Ovary (tissue), 9 donors: ENCODE measurements around the gene CROCC2. TPM values are rescaled to one million over a fixed set of nuclear protein-coding genes. Genes with fewer than 3 reads are reported as not detected.
"Not testable (repeated sequence)": the region's sequence is repeated elsewhere in the genome, so short reads cannot be mapped to it uniquely, and the experiment has no call there.

ENCODE experiments used
- DNase-seq, 5 donors: peaks; one replicate each; pipeline ENCODE4 v3.0.0-alpha.2; 2019 to 2020
- H3K27ac ChIP-seq, 2 donors: fragments of 200-600 bp; one replicate each; pipeline versions ENCODE4 v1.5.1 to v1.8.0; 2019 to 2022
- H3K27me3 ChIP-seq: fragments of 200-600 bp; one replicate; pipeline ENCODE4 v1.8.0; 2022
- H3K36me3 ChIP-seq: fragments of 200-600 bp; sonication (generic); one replicate; pipeline ENCODE4 v1.5.1; 2019
- H3K4me1 ChIP-seq: one replicate; pipeline ENCODE4 v1.8.1; 2013; ENCODE audit warnings: mild to moderate bottlenecking, moderate library complexity; ENCODE audit not compliant: insufficient read depth
- H3K4me3 ChIP-seq: fragments of 200-600 bp; sonication (generic); one replicate; pipeline ENCODE4 v1.5.1; 2017
- H3K9me3 ChIP-seq, 2 donors: fragments of 200-600 bp in 1 of 2; sonication (generic) in 1 of 2; one replicate each; pipeline versions ENCODE4 v1.5.1 to v1.8.1; 2013 to 2019; ENCODE audit warnings: mild to moderate bottlenecking in 1 of 2, moderate library complexity in 1 of 2
- EP300 ChIP-seq: sonication (generic); formaldehyde crosslinking; IDR thresholded peaks from one replicate; pipeline ENCODE4 v1.6.1; 2017; ENCODE audit warnings: antibody characterized with exemption
- POLR2A ChIP-seq: fragments of 450-650 bp; IDR thresholded peaks from one replicate; pipeline ENCODE4 v1.6.1; 2017; ENCODE audit warnings: antibody characterized with exemption, mild to moderate bottlenecking, moderate library complexity
- WGBS, 3 donors: extraction: QIAGEN DNeasy Blood & Tissue Kit in 1 of 3; methylation state at CpG; one replicate each; pipeline versions ENCODE4 v1.1.5 to v1.1.7; 2013 to 2017; 5-methylcytosine and 5-hydroxymethylcytosine counted together
- intact Hi-C, 4 donors: fragments of 100-400 bp; cut with DNase I; formaldehyde crosslinking; loops; one replicate each; pipeline versions ENCODE4 v1.11.0 to v1.15.1; 2022 to 2023
- polyA plus RNA-seq, 2 donors: library from polyadenylated mRNA; stranded (reverse); fragments of 200-250 nt in 1 of 2; fragments of 350-450 nt in 1 of 2; fragmentation: Illumina TruSeq in 1 of 2; extraction: RNeasy Lipid Tissue Mini Kit (QIAGEN cat#74804) in 1 of 2; gene quantifications; one replicate each; pipeline ENCODE4 v1.2.3, GENCODE V29; 2013 to 2014
- total RNA-seq, 7 donors: library from RNA; depleted of rRNA in 2 of 7; stranded (reverse); fragments of >200 nt in 2 of 7; fragmentation: NEBNext Ultra II Directional in 3 of 7; extraction: Animal tissue kit (Norgen Biotek cat#: 25700) in 3 of 7; gene quantifications; one replicate each; pipeline versions ENCODE4 v1.1.0 to v1.2.4, GENCODE V29; 2016 to 2023
- TF ChIP-seq, protein P1 (sequence below), 3 donors: fragments of 450-650 bp in 2 of 3; fragments of 200-600 bp in 1 of 3; IDR thresholded peaks; one replicate each; pipeline versions ENCODE4 v1.5.1 to v1.8.0; 2016 to 2022; ENCODE audit warnings: antibody characterized with exemption in 3 of 3, mild to moderate bottlenecking in 1 of 3
- donor health status: DM: no; HTN: no; CAD: no; lungs with moderate emphysema.
- donor health status: DM: no; HTN: no; CAD: no.
- donor health status: Bipolar disorder and iron deficiency.
- donor health status: DM: yes; HTN: yes; CAD: no.
- donor health status: DM: no; HTN: no; CAD: no.
- donor health status: DM: yes; HTN: yes; CAD: no.

CROCC2 gene
- total and polyA plus RNA-seq, 9 donors, result 0.15 to 6.1 (median 1.5) TPM; not detected in 1

DNA sequence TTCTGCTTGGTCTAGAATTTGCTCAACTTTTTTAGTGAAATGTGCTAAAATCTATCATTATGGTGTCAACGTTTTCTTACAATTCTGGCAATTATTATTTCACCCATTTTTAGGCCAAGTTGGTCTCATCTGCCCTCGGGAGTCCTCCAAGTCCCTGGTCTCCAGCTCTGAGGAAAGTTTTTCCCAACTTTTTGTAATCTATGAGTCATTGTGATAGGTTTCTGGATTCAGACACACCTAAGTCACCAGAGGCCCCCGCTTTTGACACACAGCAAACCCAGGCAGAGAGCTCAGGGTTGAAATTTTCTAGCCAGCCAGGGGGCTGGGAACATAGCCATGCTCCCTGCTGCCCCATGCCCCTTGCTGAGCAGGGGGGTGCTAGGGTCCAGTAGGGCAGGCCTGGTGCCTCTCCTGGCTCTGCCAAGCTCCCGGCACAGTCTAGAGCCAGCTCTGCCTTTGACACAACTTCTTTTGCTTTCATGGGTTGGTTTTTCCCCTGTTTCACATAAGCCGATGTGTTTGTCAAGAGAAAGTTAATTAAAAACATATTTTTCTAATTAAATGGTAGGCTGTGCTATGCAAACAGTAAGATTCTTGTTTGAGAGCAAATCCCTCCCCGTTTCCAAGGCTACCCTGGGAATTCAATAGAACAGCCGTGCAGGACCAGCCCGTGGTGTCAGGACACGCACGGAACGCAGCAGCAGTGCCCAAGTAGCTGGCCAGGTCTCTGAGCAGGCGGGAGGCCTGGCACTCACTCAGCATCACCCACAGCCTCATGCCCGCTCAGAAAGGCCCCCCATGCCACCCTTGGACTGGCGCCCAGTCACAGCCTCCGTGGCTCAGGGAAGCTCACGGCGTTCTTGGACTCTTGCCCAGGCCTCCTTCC, 66.7 kb downstream of the CROCC2 start:
- H3K27ac ChIP-seq, result no peak overlapping the region
- peak in 3 of 5 donors; percentile 20 to 51 (median 32) for DNase-seq
- TF ChIP-seq, protein P1, sequence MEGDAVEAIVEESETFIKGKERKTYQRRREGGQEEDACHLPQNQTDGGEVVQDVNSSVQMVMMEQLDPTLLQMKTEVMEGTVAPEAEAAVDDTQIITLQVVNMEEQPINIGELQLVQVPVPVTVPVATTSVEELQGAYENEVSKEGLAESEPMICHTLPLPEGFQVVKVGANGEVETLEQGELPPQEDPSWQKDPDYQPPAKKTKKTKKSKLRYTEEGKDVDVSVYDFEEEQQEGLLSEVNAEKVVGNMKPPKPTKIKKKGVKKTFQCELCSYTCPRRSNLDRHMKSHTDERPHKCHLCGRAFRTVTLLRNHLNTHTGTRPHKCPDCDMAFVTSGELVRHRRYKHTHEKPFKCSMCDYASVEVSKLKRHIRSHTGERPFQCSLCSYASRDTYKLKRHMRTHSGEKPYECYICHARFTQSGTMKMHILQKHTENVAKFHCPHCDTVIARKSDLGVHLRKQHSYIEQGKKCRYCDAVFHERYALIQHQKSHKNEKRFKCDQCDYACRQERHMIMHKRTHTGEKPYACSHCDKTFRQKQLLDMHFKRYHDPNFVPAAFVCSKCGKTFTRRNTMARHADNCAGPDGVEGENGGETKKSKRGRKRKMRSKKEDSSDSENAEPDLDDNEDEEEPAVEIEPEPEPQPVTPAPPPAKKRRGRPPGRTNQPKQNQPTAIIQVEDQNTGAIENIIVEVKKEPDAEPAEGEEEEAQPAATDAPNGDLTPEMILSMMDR (IDR thresholded peaks at IDR 0.05), result no peak
- TF ChIP-seq POLR2A, result no peak
- TF ChIP-seq EP300, result no peak

DNA sequence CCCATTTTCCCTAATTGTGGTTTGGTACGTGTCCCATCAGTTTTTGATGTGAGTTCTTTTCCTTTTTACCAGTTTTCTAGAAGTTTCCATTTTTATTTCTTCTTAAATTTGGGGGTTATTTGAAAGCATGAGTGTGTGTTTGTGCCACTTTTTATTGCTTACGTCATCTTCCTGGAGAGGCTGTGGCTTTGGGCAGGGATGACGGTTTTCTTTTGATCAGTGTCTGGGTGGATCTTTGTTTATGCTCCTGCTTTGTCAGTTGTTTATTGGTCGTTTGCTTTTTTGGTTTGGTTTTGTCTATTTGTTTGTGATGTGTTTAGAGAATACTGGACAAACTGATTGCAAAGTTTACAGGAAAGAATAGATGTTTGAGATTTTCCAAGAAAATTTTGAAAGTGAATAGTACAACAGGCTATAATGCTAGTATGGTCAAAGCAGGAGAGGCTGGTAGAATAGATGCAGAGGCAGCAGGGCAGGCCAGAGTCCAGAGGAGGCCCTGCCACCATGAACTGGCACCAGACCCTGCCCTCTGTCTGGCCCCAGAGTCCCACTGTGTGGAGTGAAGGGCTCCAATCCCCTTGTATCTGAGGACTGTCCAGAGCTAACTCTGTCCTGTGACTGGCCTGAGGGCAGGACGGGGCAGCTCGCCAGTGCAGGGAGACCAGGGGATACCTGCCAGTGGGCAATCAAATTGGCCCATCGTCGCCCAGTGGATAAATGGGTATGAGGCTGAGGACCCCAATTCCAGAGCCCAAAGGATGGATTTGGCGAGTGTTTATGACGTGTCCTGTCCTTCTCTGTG, 68.8 kb downstream of the CROCC2 start:
- intact Hi-C loops, result no loop called here
- peaks cover 4% of the 10 kb centered on the region for H3K4me1 ChIP-seq
- TF ChIP-seq POLR2A (no peak), EP300 (no peak)
- H3K27me3 ChIP-seq, result no peaks in the 10 kb centered on the region
- H3K4me3 ChIP-seq, result no peak overlapping the region
- H3K9me3 ChIP-seq, result no peaks in the 10 kb centered on the region
- no peak overlapping the region for H3K27ac ChIP-seq
- H3K36me3 ChIP-seq, result no peaks in the 10 kb centered on the region
- WGBS, 3 donors, result 72 to 90% (median 83%) methylated on average over 10 of the region's 10 CpGs
- DNase-seq, result peak in 1 of 5 donors; percentile 7

More for the DNA sequence above, 66.7 kb downstream of the CROCC2 start:
- H3K4me3 ChIP-seq, result no peak overlapping the region
- no peaks in the 10 kb centered on the region for H3K27me3 ChIP-seq
- H3K36me3 ChIP-seq, result no peaks in the 10 kb centered on the region
- H3K4me1 ChIP-seq, result peaks cover 4% of the 10 kb centered on the region
- no peaks in the 10 kb centered on the region for H3K9me3 ChIP-seq
- intact Hi-C loops, result no loop called here
- WGBS, 3 donors, result 27 to 50% (median 37%) methylated on average over 17 of the region's 17 CpGs

DNA sequence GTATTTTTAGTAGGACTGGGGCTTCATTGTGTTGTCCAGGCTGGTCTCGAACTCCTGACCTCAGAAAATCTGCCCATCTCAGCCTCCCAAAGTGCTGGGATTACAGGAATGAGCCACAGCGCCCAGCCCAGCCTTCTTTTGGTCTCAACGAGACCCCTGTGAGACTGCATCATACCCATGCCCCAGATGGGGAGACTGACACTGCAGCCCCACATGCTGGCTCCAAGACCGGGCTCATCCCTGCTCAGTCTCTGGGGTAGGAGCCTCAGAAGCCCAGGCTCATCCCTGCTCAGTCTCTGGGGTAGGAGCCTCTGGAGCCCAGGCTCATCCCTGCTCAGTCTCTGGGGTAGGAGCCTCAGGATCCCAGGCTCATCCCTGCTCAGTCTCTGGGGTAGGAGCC, 69.8 kb downstream of the CROCC2 start:
- H3K4me3 ChIP-seq, intact Hi-C loops, H3K4me1 ChIP-seq, H3K36me3 ChIP-seq, H3K27ac ChIP-seq, H3K9me3 ChIP-seq, H3K27me3 ChIP-seq: not testable (repeated sequence)
- WGBS, 3 donors, result 79 to 96% (median 79%) methylated on average over 4 of the region's 4 CpGs
- DNase-seq, result peak in 1 of 5 donors; percentile 3

DNA sequence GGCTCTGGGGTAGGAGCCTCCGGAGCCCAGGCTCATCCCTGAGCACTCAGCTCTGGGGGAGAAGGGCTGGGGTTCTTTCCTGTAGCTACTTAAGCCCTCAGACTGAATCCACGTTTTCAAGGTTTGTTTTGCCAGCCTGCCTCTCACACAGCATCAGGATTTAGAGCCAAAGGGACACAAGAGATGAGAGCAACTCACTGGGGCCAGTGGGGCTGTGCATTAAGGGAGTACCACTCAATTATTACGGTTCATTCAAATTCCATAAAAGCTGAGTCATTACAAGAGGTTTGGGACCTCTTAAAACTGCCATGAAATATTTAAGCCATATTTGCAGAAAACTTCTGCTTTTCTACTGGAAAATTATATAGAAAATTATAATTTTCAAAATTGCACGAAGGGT, 75.1 kb downstream of the CROCC2 start:
- DNase-seq, result peak in 1 of 5 donors; percentile 13
- TF ChIP-seq POLR2A (no peak), EP300 (no peak)
- TF ChIP-seq, protein P1 (IDR thresholded peaks at IDR 0.05), result no peak
- H3K27ac ChIP-seq, result no peak overlapping the region

DNA sequence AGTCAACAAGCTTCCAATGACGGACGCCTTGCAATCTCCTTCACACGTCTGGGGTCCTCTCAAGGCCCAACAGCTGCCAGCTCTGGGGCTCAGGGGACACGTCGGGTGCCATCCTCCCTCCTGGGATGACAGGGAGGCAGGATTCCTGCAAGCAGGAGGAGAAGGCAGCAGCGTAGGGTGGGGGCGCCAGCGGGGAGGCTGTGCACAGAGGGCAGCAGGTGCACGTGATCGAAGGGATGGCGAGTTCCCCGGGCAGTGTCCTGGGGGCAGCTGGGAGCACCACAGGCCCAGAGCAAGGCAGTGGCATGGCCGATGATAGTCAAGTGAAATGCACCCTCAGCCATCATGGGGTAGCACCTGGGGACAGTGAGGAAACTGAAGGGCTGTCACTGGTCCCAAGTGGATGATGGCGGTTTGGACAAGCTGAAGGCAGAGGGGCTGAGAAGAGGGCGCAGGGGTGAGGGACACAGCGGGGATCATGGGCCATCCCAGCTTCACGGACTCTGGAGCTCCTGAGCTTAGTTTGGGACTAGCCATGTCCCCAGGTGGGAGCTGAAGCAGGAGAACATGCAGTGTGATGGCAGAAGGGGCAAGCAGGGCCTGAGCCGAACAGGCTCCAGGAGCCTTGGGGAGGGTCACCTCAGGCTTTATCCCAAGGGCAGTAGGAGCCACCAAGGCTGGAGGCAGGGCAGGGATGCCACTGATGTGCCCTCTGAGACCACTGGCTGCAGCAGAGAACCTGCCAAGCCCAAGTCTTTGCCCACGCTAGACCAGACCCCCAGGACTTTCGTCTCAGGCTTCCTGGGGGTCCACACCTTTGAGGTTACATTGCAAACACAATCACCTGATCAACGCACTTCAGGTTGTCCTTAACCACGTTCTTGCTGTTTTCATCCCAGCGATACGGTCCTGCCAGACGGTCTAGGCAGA, 76.0 kb downstream of the CROCC2 start:
- TF ChIP-seq EP300 (no peak), POLR2A (no peak)
- TF ChIP-seq, protein P1 (IDR thresholded peaks at IDR 0.05), result no peak
- H3K9me3 ChIP-seq, result no peaks in the 10 kb centered on the region
- peak in 2 of 5 donors; percentile 15 to 17 for DNase-seq
- no peaks in the 10 kb centered on the region for H3K27me3 ChIP-seq
- H3K4me1 ChIP-seq, result peaks cover 2% of the 10 kb centered on the region
- no peak overlapping the region for H3K27ac ChIP-seq
- H3K4me3 ChIP-seq, result no peak overlapping the region
- 89 to 92% (median 90%) methylated on average over 25 of the region's 25 CpGs for WGBS, 3 donors
- intact Hi-C loops, result no loop called here
- H3K36me3 ChIP-seq, result no peaks in the 10 kb centered on the region

More for the DNA sequence above, 75.1 kb downstream of the CROCC2 start:
- no peaks in the 10 kb centered on the region for H3K36me3 ChIP-seq
- H3K4me3 ChIP-seq, result no peak overlapping the region
- WGBS, 3 donors, result 38 to 48% (median 46%) methylated on average over 3 to 4 of the region's 4 CpGs
- intact Hi-C loops, result no loop called here
- no peaks in the 10 kb centered on the region for H3K27me3 ChIP-seq
- no peaks in the 10 kb centered on the region for H3K9me3 ChIP-seq
- H3K4me1 ChIP-seq, result no peaks in the 10 kb centered on the region
